Stimulated activated CD8-positive, alpha-beta memory T cell treated with anti-CD3 and anti-CD28 coated beads, Interleukin-4, amount 100 ng/mL, for 4 hours (primary cell): ENCODE measurements around the gene ZKSCAN4.

Experiments
- DNase-seq, 2 donors: peaks; one replicate each; pipeline ENCODE4 v3.0.0-alpha.2; 2020; ENCODE audit warnings: low read depth in 2 of 2, low spot score in 1 of 2

ZKSCAN4 gene

GRCh38 chr6:28252009-28252975 is at the start of gene ZKSCAN4:
ZKSCAN4 (minus strand) TSS chr6:28252269; CDS start chr6:28251980, 289 bp downstream.
- peak; percentile 57 to 62 for DNase-seq

DNA sequence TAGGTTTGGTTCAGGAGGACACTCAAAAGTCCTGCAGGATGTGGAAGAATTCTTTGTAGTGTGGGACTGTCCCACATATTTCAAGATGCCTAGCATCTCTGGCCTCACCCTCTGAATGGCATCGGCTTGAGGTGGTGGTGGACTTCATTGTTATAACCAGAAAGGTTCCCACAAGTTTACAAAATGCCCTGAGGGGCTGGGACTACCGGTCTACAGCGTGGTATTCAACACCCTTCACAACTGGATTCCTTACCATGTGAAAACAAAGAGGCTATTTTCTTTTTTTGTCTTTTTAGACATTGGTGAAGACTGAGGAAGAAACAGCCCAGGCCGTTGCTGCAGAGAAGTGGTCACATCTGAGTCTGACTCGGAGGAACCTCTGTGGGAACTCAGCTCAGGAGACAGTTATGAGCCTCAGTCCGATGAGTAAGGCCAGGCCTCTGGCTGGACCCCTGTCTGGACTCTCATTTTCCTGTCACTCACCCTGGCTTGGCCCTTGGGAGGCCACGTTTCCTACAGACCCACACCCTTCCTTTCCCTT is 44.5 kb upstream of the ZKSCAN4 start:
- DNase-seq = no peak

GRCh38 chr6:28295326-28295725 is 43.3 kb upstream of the ZKSCAN4 start:
- no peak for DNase-seq

DNA sequence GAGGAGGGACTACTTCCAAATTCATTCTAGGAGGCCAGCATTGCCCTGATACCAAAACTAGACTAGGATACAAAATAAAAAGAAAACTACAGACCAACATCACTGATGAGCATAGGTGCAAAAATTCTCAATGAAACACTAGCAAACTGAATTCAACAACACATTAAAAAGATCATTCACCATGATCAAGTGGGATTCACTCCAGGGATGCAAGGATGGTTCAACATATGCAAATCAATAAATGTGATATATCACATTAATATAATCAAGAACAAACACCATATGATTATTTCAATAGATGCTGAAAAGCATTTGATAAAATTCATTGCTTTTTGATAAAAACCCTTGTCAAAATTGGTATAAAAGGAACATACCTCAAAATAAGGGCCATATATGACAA is 39.5 kb upstream of the ZKSCAN4 start:
- DNase-seq = no peak

DNA sequence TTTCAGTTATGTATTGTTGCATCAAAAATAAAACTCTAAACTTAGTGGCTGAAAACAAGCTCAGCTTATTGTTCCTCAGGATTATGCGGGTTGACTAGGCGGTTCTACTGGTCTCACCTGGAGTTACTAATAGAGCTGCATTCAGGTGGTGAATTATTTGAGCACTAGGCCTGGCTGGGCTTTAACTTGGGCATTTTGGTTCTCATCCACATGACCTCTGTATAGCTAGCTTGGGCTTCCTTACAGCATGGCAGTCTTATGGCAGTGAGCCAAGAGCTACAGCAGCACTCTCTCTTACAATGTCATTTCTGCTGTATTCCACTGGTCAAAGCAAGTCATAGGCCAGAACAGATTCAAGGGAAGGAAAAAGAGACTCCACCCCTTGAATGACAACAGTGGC is 30.9 kb upstream of the ZKSCAN4 start:
- no peak for DNase-seq

DNA sequence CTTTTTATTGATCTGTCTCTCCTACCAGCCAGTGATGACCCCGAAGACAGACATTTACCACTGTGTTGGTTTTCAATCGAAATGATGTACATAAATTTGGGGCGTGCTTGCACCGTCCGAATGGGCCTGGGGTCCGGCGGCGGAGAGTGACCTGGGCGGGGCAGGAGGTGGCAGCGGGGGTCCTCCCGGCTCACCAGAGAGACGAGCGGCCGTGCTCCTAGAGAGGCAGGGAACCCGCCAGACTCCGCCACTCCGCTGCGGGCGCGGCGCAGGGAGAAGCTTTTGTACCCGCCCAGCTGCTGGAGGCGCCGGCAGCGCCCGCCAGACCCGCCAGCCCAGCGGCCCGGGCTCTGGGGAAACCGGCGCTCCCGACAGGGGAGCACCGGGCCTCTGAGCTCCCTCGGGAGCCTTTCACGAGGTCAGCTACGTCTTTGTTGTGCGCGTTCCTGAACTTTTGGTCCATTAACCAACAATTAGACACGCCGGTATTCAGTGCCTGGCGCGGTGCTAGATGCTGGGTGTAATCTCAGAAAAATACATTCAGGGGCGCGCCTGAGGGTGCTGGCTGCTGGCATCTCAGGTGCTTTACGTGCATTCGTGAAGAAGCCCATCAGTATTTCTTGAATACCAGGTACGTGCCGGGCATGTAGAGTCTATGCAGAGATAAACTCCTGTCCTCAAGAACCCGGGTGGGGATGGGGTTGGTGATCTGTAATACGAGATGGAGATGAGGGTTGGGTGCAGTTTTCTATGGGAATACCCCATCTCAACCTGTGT is 29.4 kb upstream of the ZKSCAN4 start, which contains the start of gene PGBD1:
TSS of gene PGBD1 (plus strand) at position 285 of the 777 bp plus-strand sequence. CDS start 2,242 bp downstream, outside the sequence.
- DNase-seq = no peak

DNA sequence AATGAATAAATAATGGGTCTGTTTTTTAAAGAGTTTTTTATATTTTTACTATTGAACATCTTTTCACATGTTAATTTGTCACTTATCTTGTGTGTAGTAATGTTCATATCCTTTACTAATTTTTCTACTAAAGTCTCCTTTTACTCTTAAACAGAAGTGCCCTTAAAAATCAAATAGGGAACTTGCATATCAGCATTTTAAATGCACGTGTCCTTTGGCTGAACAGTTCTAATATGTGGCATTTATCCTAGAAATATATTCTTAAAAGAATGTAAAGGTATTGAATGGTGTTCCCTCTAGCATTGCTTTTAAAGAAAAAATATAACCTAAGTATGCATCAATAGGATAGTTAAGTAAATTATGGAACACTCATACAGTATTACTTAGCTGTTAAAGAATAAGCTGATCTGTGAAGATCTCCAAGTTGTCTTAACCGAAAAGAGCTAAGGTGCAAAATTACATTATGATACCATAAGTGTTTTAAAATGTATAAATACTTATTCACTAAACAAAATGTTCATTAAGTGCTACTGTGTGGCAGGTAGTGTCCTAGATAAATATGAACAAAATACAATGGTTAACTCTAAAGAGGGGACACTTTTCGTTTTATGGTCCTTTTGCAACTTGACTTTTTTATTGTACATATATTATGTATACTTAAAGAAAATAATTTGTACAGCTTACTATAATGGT is 28.7 kb upstream of the ZKSCAN4 start:
- DNase-seq = no peak

DNA sequence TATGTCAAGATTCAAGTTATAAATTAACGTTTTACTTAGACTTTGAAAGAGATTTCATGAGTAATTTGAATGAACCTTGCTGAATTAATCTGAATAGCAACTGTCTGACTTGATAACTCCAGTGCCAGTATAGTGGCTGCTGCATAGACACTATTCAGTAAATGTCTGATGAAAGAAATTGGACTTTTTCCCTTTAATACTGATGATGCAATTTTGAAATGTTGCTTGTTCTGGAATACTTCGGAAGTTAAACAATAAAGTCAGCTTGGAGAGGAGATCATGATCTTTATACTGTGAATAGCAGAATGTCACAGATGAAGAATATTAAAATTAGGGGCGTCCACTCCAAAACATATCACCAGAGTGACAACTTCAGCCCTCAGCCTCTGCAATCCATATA is 25.7 kb upstream of the ZKSCAN4 start:
- DNase-seq = no peak

- DNase-seq = no peak
Observed at GRCh38 chr6:28274888-28275287, 22.8 kb upstream of the ZKSCAN4 start.

DNA sequence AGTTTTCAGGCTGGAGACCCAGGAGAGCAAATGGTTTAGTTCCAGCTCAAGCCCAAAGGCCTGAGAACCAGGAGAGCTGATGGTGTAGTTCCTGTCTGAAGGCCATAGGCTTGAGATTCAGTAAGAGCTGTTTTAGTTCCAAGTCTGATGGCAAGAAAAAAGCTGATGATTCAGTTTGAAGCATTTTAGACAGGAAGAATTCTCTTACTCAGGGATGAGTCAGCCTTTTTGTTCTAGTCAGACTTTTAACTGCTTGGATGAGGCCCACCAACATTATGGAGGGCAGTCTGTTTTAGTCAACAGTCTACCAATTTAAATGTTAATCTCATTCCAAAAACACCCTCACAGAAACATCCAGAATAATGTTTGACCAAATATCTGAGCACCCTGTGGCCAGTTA is 17.4 kb upstream of the ZKSCAN4 start:
- no peak for DNase-seq

DNA sequence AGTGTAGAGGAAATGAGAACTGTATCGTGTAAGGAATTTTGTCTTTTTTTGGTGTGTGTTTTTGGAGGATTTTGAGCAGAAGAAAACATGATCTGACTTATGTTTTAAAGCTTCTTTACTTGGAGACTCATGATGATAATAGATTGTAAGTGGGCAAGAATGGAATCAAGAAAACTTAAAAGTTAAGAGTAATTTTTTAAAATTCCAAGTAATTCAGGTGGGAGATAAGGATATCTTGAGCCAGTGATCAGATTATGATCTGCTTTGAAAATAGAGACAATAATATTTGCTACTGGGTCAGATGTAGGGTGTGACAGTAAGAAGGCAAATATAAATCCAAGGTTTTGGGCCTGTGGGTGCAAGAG is 15.6 kb upstream of the ZKSCAN4 start:
- no peak for DNase-seq

DNA sequence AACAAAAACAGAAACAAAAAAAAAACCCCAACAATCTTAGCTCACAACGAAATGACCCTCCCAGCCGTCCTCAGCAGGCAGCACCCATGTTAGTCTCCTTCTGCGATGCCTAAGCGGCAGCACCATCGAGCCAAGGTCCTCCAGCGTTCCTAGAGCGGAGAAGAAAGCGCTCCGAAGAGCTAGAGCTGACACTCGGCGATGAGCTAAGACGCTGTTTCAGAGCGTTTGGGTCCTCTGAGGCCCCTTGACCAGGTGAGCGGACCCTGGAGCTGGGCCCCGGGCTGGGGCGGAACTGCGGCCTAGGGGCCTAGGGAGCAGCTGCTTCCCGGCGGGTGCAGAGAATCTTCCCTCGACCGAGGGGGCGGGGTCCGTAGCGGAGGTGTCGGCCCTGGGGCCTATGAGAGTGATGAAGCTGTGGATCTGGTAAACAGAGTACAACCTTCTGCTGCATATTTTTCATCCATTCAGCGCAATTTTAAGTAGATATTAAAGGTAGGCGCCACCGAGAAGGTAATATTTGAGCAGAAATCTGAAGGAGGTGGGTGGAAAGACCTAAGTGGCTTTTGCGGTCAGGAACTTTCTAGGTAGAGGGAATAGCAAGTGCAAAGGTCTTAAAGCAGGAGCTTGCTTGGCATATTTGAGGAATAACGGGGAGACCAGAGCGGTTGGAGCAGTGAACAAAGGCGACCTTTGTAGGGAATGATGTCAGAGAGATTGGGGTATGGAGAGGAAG is 15.1 kb upstream of the ZKSCAN4 start, which contains the start of gene ZSCAN26:
TSS of gene ZSCAN26 (plus strand) at position 182 of the 733 bp plus-strand sequence. CDS start 4,777 bp downstream, outside the sequence.
- peak; percentile 67 to 84 for DNase-seq

GRCh38 chr6:28266563-28266961 is 14.5 kb upstream of the ZKSCAN4 start:
- DNase-seq = no peak

DNA sequence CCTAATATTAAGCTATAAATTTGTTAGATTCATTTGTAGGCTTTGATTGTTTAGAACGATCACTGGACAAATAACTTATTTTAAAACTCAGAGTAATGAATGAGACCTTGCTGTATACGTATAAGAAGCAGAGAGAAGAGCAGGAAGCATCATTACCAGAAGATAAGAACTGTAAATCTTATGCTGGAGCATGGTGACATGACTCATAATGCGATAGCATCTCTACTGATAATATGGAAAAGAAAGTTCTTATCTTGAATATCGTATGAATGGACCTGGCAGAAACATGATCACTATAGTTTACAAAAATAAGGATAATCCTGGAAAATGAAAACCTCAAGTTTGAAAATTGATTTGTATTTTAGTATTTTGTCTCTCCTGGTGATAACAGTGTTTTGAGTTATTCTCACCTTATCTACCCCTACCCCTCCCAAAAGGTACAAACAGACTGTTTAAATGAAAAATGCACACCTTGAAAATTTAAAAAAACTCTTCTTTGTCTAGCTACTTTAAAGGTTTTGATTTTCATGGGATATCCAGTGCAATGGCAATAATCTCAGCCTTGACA is 12.8 kb upstream of the ZKSCAN4 start:
- DNase-seq = no peak

DNA sequence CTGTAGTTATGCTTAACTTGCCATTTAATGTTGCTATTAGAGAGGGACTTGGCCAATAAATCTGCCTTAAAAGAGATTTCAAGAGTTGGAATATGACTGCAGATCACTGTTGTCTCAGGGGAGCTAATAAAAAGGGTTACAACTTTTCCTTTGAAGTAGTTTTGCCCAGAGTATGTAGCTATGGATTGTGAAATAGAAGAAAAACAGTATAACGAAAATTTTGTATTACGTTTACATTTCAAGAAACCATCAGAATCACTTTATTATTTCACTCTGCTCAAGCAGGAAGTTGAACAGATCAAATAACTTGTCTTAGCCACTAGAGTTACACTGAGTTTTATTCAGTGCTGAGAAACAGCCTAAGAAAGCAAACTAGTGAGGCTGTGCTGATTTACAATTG is 11.9 kb upstream of the ZKSCAN4 start:
- DNase-seq = no peak

- DNase-seq = peak; percentile 42 to 59
Observed at GRCh38 chr6:28258877-28259777, 7.1 kb upstream of the ZKSCAN4 start, which contains the start of gene NKAPL. NKAPL (plus strand) TSS chr6:28259297; CDS start chr6:28259372, 75 bp downstream.

DNA sequence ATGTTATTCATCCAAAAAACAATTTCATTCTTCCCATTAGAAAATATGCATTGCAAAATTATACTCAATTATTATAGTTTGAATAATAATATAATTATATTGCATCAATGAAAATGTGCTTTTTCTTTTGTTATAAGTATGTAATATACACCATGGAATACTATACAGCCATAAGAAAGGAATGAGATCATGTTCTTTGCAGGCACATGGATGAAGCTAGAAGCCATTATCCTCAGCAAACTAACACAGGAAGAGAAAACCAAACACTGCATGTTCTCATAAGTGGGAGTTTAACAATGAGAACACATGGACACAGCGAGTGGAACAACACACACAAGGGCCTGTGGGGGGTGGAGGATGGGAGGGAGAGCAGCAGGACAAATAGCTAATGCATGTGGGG is 5.0 kb upstream of the ZKSCAN4 start:
- no peak for DNase-seq

DNA sequence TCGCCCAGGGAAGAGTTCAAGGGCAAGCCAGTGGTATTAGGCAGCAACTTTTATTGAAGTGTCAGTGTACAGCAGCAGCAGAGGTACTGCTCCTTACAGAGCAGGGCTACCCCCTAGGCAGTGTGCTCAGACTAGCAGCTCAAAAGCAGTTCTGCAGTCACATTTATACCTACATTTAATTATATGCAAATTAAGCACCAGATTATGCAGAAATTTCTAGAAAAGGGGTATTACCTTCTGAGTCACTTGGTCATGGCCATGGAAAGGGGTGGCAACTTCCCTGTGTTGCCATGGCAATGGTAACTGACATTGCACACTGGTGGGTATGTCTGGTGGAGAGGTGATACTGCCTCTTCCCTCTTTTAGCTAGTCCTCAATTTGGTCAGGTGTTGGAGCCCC is 2.1 kb upstream of the ZKSCAN4 start:
- no peak for DNase-seq

GRCh38 chr6:28251661-28252008 is 434 bp downstream of the ZKSCAN4 start:
- DNase-seq = no peak
